ENCODE measurements around the gene SPOUT1. TPM values are rescaled to one million over a fixed set of nuclear protein-coding genes. Genes with fewer than 3 reads are reported as not detected.
"Not testable (repeated sequence)": the region's sequence is repeated elsewhere in the genome, so short reads cannot be mapped to it uniquely, and the experiment has no call there.

Gene SPOUT1
- total RNA-seq, 4 donors from 2014 or later: 44.2 to 97.4 (median 79.4) TPM

GRCh38 chr9:128800061-128800460 lies 29.5 kb downstream of the SPOUT1 start:
- Histone ChIP-seq H3K27me3 (no peaks in the 10 kb centered on the region), H3K36me3 (peaks cover 95% of the 10 kb centered on the region), H3K4me1 (no peaks in the 10 kb centered on the region), H3K27ac (no peak overlapping the region), H3K9me3 (no peaks in the 10 kb centered on the region), H3K4me3 (no peak overlapping the region)
- WGBS: 93% methylated on average over 7 of the region's 7 CpGs
- DNase-seq (ENCODE audit: low spot score in 2 of 2): no peak
- no peak for TF ChIP-seq EP300 (IDR thresholded peaks at IDR 0.05)
- no peak for TF ChIP-seq POLR2A (IDR thresholded peaks at IDR 0.05)
- TF ChIP-seq CTCF (IDR thresholded peaks at IDR 0.05): no peak
- no peak for TF ChIP-seq POLR2AphosphoS5 (IDR thresholded peaks at IDR 0.05)

- TF ChIP-seq EP300 (IDR thresholded peaks at IDR 0.05) (no peak), CTCF (IDR thresholded peaks at IDR 0.05) (no peak), POLR2AphosphoS5 (IDR thresholded peaks at IDR 0.05) (no peak), POLR2A (IDR thresholded peaks at IDR 0.05) (no peak)
- no peak overlapping the region for H3K27ac ChIP-seq
- 71% methylated on average over 7 of the region's 8 CpGs for WGBS
- DNase-seq (ENCODE audit: low spot score in 2 of 2): no peak
- no peaks in the 10 kb centered on the region for H3K27me3 ChIP-seq
- H3K36me3 ChIP-seq: peaks cover 89% of the 10 kb centered on the region
- H3K4me3 ChIP-seq: no peak overlapping the region
- no peaks in the 10 kb centered on the region for H3K9me3 ChIP-seq
- H3K4me1 ChIP-seq: no peaks in the 10 kb centered on the region
Measured at GRCh38 chr9:128798896-128799295, 30.7 kb downstream of the SPOUT1 start.

DNA sequence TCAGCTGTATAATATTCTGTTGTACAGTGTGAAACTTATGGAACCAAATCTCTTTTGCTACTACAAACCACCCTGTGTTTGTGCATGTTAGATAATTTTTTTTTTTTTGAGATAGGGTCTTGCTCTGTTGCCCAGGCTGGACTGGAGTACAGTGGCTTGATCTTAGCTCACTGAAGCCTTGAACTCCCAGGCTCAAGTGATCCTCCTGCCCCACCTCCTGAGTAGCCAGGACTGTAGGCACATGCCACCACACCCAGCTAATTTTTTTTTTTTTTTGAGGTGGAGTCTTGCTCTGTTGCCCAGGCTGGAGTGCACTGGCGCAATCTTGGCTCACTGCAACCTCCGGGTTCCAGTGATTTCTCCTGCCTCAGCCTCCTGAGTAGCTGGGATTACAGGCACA lies 34.6 kb downstream of the SPOUT1 start:
- not testable (repeated sequence) for H3K27me3 ChIP-seq; DNase-seq (ENCODE audit: low spot score in 2 of 2); H3K9me3 ChIP-seq; H3K4me1 ChIP-seq; H3K4me3 ChIP-seq; H3K27ac ChIP-seq
- WGBS: 32% methylated on average over 2 of the region's 2 CpGs
- peaks cover 89% of the 10 kb centered on the region for H3K36me3 ChIP-seq

DNA sequence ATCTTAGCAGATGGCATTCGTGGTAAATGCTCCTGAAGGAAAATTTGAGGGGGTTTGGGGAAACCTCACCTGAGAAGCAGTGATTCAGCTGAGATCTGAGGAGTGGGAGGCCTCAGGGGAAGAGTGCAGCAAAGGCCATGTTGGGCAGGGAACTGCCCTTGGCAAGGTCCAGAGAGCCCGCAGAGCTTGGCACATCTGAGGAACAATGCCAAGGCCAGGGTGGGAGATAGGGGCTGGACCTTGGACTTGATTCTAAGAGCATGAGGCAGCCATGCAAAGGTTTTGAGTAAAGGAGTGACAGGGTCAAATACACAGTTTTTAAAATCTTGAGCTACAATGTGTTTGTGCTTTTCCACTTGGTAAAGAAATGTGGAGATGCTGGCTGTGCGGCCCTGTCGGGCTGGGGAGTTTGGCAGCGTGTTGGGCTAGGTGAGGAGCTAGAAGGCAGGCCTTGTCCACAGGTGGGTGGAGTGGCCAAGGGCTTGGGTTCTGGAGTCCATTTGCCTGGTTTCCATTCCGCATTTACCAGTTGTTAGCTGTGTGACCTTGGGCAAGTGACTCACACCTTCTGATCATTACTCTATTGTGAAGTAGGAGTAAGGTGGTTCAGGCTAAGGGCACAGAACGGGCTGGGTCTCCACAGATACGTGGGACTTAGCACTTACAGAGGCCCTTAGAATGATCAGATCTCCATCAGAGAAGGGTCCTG lies 36.5 kb downstream of the SPOUT1 start:
- TF ChIP-seq EP300 (IDR thresholded peaks at IDR 0.05): no peak
- TF ChIP-seq POLR2A (IDR thresholded peaks at IDR 0.05): no peak
- TF ChIP-seq CTCF (IDR thresholded peaks at IDR 0.05): no peak
- TF ChIP-seq POLR2AphosphoS5 (IDR thresholded peaks at IDR 0.05): no peak
- Histone ChIP-seq H3K36me3 (peaks cover 73% of the 10 kb centered on the region), H3K4me3 (no peak overlapping the region), H3K27ac (no peak overlapping the region), H3K9me3 (no peaks in the 10 kb centered on the region), H3K27me3 (no peaks in the 10 kb centered on the region), H3K4me1 (peaks cover 9% of the 10 kb centered on the region)
- no peak for DNase-seq (ENCODE audit: low spot score in 2 of 2)
- WGBS: 87% methylated on average over 8 of the region's 8 CpGs

DNA sequence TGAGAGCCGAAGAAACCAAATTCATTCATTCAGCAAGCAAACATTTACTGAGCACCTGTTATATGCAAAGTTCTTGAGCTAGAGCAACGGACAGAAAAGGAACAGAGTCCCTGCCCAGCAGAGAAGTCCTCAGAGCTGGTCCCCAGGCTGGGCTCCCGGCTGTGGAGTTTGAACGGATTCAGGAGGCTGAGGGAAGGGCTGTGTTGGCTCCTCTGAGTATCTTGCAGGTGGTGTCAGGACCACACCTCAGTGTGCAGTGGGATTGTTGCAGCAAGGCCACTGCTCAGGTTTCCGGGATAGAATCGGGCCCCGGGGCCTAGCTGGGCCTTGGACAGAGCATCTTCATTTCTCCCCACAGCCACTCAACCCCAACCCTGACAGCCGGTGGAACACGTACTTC lies 37.5 kb downstream of the SPOUT1 start:
- DNase-seq (ENCODE audit: low spot score in 2 of 2): no peak
- WGBS: 95% methylated on average over 8 of the region's 9 CpGs
- peaks cover 63% of the 10 kb centered on the region for H3K36me3 ChIP-seq
- H3K27me3 ChIP-seq: no peaks in the 10 kb centered on the region
- H3K4me3 ChIP-seq: no peak overlapping the region
- H3K9me3 ChIP-seq: no peaks in the 10 kb centered on the region
- H3K4me1 ChIP-seq: peaks cover 16% of the 10 kb centered on the region
- no peak overlapping the region for H3K27ac ChIP-seq
- TF ChIP-seq CTCF (IDR thresholded peaks at IDR 0.05) (no peak), EP300 (IDR thresholded peaks at IDR 0.05) (no peak), POLR2A (IDR thresholded peaks at IDR 0.05) (no peak), POLR2AphosphoS5 (IDR thresholded peaks at IDR 0.05) (no peak)

DNA sequence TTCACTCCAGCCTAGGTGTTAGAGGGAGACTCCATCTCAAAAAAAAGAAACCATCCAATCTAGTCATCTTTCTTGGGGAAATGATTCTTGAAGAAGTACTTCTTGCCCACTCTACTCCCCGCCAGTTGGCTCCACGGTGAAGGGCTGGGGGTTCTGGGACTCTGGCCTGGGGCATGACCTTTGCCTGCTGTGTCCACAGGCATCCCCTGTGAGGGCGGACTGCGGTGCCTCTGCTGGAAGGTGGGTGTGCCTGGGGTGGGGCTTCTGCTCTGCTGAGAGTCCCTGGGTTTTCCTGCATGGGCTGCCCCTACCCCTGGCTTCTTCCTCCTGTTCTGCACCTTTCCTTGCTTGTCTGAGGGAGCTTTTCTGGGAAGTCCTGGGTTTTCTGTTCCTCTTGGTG lies 39.1 kb downstream of the SPOUT1 start:
- Histone ChIP-seq H3K9me3 (no peaks in the 10 kb centered on the region), H3K4me3 (no peak overlapping the region), H3K4me1 (peaks cover 16% of the 10 kb centered on the region), H3K36me3 (peaks cover 49% of the 10 kb centered on the region), H3K27ac (no peak overlapping the region), H3K27me3 (no peaks in the 10 kb centered on the region)
- TF ChIP-seq POLR2AphosphoS5 (IDR thresholded peaks at IDR 0.05) (no peak), EP300 (IDR thresholded peaks at IDR 0.05) (no peak), CTCF (IDR thresholded peaks at IDR 0.05) (no peak), POLR2A (IDR thresholded peaks at IDR 0.05) (no peak)
- WGBS: 97% methylated on average over 3 of the region's 4 CpGs
- DNase-seq (ENCODE audit: low spot score in 2 of 2): no peak
